NCI-H1048 (cell line): Measurements from ENCODE around the gene RPL36.
"Not testable (repeated sequence)": the region's sequence is repeated elsewhere in the genome, so short reads cannot be mapped to it uniquely, and the experiment has no call there.

Experiments
- DNase-seq: peaks from one replicate; lab custom pipeline; 2025; lab: John Stamatoyannopoulos, UW

RPL36 gene

GRCh38 chr19:5674714-5675113 lies 15.4 kb upstream of the RPL36 start:
- DNase-seq: no peak

GRCh38 chr19:5676105-5676771 lies 13.9 kb upstream of the RPL36 start:
- DNase-seq: no peak

GRCh38 chr19:5676772-5677105 lies 13.4 kb upstream of the RPL36 start:
- DNase-seq: no peak

- no peak for DNase-seq
Measured at GRCh38 chr19:5677136-5677535, 13.0 kb upstream of the RPL36 start.

- DNase-seq: no peak
Measured at GRCh38 chr19:5677580-5677979, 12.5 kb upstream of the RPL36 start.

GRCh38 chr19:5678071-5678718 lies 11.9 kb upstream of the RPL36 start:
- no peak for DNase-seq

GRCh38 chr19:5679289-5680083 lies 10.6 kb upstream of the RPL36 start:
- no peak for DNase-seq

GRCh38 chr19:5680084-5680436 lies 10.0 kb upstream of the RPL36 start:
- DNase-seq: no peak

- DNase-seq: peak; percentile 90
Measured at GRCh38 chr19:5680437-5681368, 9.4 kb upstream of the RPL36 start, which contains the start of the genes HSD11B1L and MICOS13. Gene HSD11B1L, plus strand, starts transcription at chr19:5681027. Its CDS starts 3,806 bp downstream, at chr19:5684833. Gene MICOS13, minus strand, starts transcription at chr19:5680516. Its CDS starts 30 bp downstream, at chr19:5680486.

- DNase-seq: no peak
Measured at GRCh38 chr19:5681391-5682106, 8.5 kb upstream of the RPL36 start.

GRCh38 chr19:5682107-5682482 lies 8.0 kb upstream of the RPL36 start:
- no peak for DNase-seq

GRCh38 chr19:5683177-5683886 lies 6.8 kb upstream of the RPL36 start:
- no peak for DNase-seq

GRCh38 chr19:5684694-5685430 lies 5.2 kb upstream of the RPL36 start:
- DNase-seq: no peak

- no peak for DNase-seq
Measured at GRCh38 chr19:5686326-5686646, 3.8 kb upstream of the RPL36 start.

- peak; percentile 87 for DNase-seq
Measured at GRCh38 chr19:5686647-5687359, 3.3 kb upstream of the RPL36 start.

- no peak for DNase-seq
Measured at GRCh38 chr19:5687360-5688198, 2.5 kb upstream of the RPL36 start.

GRCh38 chr19:5688262-5688881 lies 1.7 kb upstream of the RPL36 start:
- DNase-seq: not testable (repeated sequence)
